SH-SY5Y (cell line): Measurements from ENCODE around the gene CAMTA1.

Experiments used
- GATA2 ChIP-seq: IDR thresholded peaks from 2 replicates; pipeline ENCODE4 v1.6.1; 2011; ENCODE audit warnings: mild to moderate bottlenecking, low read depth, low read length
- GATA3 ChIP-seq: IDR thresholded peaks from 2 replicates; pipeline ENCODE4 v1.6.1; 2011; ENCODE audit warnings: low read depth, mild to moderate bottlenecking, low read length, moderate library complexity

GRCh38 chr1:7552402-7552801, 767.1 kb downstream of the CAMTA1 start:
- TF ChIP-seq GATA3 (no peak), GATA2 (no peak)
